ENCODE data around the gene HIBCH.

- no peak for TF ChIP-seq CTCF (optimal IDR thresholded peaks at IDR 0.05 in 1 of 3, IDR thresholded peaks at IDR 0.05 in 1 of 3, conservative IDR thresholded peaks at IDR 0.05 in 1 of 3; ENCODE audit: extremely low read depth in 1 of 3, insufficient read depth in 2 of 3, low read length in 3 of 3)
- TF ChIP-seq EZH2 (IDR thresholded peaks at IDR 0.05; ENCODE audit: low read length), result no peak
Measured at GRCh38 chr2:190303647-190304046, 16.0 kb downstream of the HIBCH start.
